ENCODE measurements around the gene ZCCHC3.
A peak's percentile ranks its signal among the peaks of the same experiment; 100 is the strongest.
"Not testable (repeated sequence)": the region's sequence is repeated elsewhere in the genome, so short reads cannot be mapped to it uniquely, and the experiment has no call there.

The ZCCHC3 gene

DNA sequence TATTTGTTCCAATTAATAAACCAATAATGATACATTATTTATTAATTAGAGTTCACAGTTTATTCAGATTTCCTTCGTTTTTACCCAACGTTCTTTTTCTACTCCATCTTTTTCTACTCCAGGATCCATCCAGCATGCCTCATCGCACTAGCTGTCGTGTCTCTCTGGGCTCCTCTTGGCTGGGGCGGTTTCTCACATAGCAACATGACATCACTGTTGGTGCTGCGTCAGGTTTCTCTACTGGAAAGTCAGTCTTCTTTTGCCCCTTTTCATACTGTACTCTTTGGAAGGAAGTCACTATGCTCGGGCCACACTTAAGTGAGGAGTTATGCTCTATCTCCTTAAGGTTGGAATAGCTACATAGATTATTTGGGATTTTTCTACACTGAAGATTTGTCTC, 14.2 kb downstream of the ZCCHC3 start:
- DNase-seq (ENCODE audit: low read depth, low spot score), result no peak

- no peak for DNase-seq (ENCODE audit: low read depth, low spot score)
Measured at GRCh38 chr20:312067-312466, 14.7 kb downstream of the ZCCHC3 start.

GRCh38 chr20:312866-313265, 15.5 kb downstream of the ZCCHC3 start:
- no peak for DNase-seq (ENCODE audit: low read depth, low spot score)

DNA sequence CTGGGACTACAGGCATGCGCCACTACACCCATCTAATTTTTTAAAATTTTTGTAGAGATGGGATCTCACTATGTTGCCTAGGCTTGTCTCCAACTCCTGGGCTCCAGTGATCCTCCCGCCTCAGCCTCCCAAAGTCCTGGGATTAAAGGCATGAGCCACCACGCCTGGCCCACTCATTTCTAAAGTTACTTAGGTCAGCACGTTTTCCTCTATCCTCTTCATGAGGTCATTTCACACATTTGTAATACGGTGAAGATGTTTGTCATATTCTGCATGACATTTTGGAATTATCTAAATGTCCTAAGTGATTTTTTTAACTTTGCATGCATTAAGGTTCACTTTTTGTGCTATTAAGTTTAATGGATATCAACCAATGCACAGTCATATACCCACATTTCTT, 16.0 kb downstream of the ZCCHC3 start:
- no peak for DNase-seq (ENCODE audit: low read depth, low spot score)

DNA sequence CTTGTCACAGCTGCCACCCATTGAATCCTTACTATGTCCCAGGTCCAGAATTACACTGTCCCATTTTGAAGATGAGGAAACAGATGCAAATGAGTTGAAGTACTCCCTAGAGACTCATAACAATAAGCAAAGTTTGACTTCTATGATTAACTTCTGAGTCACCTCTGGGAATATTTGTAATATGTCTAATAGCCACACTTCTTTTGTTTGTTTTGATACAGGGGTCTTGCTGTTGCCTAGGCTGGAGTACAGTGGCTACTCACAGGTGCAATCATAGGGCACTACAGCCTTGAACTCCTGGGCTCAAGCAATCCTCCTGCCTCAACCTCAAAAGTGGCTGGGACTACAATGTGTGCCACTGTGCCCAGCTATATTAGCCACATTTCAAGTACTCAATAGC, 16.6 kb downstream of the ZCCHC3 start:
- DNase-seq (ENCODE audit: low read depth, low spot score), result no peak

GRCh38 chr20:316316-317068, 19.1 kb downstream of the ZCCHC3 start:
- no peak for DNase-seq (ENCODE audit: low read depth, low spot score)

GRCh38 chr20:324177-325044, 27.0 kb downstream of the ZCCHC3 start:
- DNase-seq (ENCODE audit: low read depth, low spot score), result peak; percentile 70

DNA sequence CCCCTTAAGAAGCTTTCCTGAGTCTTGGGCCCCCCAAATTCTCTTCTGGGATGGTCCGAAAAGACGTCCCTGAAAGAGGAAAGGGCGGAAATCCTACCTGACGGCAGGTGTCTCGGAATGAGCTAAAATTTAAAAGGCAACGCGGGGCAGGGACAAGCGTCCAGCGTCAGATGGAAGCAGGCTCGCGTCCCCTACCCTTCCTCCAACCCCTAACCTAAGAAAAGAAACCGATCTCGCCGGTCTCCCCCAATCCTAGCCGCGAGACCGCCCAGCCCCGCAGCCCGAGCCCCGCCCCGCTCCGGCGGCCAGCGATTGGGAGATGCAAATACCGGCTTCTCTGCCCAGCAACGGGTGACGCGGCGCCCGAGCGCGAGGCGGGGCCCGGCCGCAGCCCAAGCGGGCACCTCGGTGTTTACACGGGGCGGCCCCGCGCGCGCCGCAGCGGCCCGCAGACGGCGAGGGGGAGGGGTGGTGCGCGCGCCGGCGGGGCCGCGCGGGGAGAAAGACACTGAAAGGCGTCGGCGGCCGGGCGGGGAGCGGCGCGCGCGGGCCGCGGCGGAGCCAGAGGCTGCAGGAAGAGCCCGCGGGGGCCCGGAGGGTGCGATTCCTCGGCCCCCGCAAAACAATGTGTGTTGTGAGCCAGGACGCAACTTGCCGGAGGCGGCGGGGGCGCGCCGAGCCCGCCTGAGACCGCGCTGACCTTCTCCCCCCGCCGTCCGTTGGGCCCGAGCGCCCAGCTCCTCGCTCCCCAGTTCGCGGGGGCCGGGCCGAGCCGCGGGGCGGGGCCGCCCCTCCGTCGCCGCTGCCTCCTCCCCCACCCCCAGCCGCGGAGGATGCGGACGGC, 27.9 kb downstream of the ZCCHC3 start, which contains the start of gene SOX12:
Gene SOX12, plus strand, starts transcription at position 508 of the 844 bp plus-strand sequence. CDS start 373 bp downstream, outside the sequence.
- peak; percentile 83 for DNase-seq (ENCODE audit: low read depth, low spot score)

DNA sequence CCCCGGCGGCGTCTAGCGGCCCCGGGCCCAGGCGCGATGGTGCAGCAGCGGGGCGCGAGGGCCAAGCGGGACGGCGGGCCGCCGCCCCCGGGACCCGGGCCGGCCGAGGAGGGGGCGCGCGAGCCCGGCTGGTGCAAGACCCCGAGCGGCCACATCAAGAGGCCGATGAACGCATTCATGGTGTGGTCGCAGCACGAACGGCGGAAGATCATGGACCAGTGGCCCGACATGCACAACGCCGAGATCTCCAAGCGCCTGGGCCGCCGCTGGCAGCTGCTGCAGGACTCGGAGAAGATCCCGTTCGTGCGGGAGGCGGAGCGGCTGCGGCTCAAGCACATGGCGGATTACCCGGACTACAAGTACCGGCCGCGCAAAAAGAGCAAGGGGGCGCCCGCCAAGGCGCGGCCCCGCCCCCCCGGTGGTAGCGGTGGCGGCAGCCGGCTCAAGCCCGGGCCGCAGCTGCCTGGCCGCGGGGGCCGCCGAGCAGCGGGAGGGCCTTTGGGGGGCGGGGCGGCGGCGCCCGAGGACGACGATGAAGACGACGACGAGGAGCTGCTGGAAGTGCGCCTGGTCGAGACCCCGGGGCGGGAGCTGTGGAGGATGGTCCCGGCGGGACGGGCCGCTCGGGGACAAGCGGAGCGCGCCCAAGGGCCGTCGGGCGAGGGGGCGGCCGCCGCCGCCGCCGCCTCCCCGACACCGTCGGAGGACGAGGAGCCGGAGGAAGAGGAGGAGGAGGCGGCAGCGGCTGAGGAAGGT, 28.7 kb downstream of the ZCCHC3 start:
- DNase-seq (ENCODE audit: low read depth, low spot score), result peak; percentile 36

DNA sequence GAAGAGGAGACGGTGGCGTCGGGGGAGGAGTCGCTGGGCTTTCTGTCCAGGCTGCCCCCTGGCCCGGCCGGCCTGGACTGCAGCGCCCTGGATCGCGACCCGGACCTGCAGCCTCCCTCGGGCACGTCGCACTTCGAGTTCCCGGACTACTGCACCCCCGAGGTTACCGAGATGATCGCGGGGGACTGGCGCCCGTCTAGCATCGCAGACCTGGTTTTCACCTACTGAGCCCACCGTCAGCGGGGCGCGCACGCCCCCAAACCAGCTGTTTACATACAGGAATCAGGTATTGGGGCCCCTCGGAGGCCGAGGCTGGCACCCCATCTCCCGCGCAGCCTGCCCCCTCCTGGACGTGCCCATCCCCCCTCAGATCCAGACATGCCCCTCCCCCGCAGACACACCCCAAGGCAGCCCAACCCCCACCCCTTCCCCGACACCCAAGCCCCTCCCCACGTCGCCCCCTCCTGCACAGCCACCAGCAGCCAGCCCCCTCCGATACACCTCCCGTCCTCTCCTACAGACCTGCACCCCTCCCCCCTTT, 29.3 kb downstream of the ZCCHC3 start:
- no peak for DNase-seq (ENCODE audit: low read depth, low spot score)

- peak; percentile 82 for DNase-seq (ENCODE audit: low read depth, low spot score)
Measured at GRCh38 chr20:327186-328026, 30.0 kb downstream of the ZCCHC3 start.

GRCh38 chr20:328027-328974, 30.9 kb downstream of the ZCCHC3 start:
- DNase-seq (ENCODE audit: low read depth, low spot score), result no peak

DNA sequence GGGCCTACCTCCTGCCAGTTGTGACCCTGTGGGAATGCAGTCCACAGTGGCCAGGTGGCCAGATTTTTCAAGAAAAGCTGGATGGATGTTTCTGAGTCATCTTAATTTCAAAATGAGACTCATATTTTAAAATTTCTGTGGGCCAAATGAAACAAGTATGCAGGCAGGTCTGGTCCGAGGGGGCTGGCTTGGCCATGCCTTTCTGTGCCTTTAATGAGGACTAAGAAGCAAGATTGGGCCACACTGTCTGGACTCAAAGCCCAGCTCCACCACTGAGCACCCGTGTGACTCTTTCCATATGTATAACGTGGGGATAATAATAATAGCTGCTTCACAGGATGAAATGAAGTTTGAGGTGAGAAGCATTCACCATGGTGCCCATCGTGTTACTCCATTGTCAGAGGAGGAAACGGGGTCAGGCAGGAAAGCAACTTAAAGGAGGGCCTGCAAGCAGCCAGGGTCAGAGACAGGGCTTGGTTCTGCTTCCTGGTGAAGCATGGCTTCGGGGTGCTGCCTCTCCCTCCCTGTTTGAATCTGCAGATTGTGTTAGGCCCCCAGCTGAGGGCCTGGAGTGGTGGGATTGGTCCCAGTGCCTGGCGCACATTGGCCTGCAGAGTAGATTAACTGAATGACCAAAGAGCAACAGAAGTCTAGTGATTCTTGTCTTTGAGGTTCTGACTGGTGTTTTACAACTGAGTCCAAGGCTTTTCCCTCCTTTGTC, 31.8 kb downstream of the ZCCHC3 start:
- DNase-seq (ENCODE audit: low read depth, low spot score), result no peak

DNA sequence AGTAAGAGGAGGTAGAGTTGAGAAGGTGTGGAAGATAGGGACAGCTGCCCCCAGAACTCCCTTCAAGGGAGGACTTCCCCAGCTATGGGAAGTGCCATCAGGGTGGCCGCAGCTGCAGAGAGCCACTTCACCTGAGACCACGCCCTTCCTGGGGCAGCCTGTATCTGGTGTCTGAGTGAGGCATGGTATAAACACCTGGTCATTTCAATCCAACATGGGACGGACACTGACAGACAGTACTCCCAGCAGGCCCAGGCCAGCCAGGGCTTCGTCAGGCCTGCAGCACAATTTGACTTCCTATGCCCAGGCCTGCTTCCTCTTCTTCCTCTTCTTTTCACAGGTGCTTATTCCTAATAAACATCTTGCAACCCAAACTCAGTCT, 32.5 kb downstream of the ZCCHC3 start:
- no peak for DNase-seq (ENCODE audit: low read depth, low spot score)

DNA sequence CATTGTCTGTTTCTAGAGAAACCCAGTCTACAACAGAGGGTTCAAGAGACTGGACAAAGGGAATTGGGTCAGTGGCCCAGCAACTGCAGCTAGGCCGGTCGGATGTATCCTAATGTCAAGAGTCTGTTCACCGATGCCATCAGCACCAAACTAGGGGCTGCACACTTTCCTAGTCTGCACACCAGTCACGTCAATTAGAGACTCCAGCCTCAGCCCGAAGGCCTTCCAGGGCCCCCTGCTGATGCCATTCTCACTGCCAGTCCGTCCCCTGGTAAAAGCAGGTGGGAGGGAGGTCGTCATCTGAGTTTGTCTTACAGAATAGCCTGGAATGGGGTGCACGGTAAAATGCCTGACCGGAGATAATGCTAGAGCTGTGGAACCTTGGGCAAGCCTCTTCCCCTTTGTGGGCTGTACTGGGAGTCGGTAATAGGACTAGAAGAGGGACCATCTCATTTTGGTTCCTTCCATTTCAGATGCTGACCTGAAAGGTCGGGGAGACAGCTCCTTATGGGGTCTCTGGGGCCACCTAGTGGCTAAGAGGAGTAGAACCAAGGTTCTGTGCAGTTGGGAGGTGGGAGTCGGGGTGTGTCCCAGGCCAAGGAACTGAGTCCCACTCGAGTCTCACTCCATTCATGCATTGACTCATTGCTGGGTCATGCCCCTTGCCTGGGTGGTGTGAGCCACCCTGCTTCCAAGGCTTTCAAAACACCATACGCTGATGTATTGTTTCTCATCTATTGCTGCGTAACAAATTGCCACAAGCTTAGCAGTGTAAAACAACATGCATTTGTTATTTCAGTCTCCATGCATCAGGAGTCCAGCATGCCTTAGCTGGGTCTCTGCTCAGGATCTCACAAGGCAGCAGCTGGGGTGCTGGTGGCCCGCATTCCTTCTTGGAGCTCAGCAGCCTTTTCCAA, 33.1 kb downstream of the ZCCHC3 start:
- no peak for DNase-seq (ENCODE audit: low read depth, low spot score)

- no peak for DNase-seq (ENCODE audit: low read depth, low spot score)
Measured at GRCh38 chr20:334578-334977, 37.2 kb downstream of the ZCCHC3 start.

DNA sequence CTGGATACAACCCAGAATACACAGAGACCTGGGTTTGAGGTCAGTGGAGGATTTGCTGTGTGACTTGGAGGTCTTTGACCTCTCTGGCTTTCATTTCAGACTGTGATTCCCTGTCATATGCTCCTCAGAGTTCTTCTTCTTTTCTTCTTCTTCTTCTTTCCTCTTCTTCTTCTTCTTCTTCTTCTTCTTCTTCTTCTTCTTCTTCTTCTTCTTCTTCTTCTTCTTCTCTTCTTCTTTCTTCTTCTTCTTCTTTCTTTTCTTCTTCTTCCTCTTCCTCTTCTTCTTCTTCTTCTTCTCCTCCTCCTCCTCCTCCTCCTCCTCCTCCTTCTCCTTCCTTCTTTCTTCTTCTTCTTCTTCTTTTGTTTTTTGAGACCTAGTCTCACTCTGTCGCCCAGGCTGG, 38.7 kb downstream of the ZCCHC3 start:
- DNase-seq (ENCODE audit: low read depth, low spot score), result not testable (repeated sequence)

Data from smooth muscle cell of the brain vasculature (primary cell).